HFFc6 (cell line): Measurements from ENCODE around the gene ABHD16A. TPM values are rescaled to one million over a fixed set of nuclear protein-coding genes. Genes with fewer than 3 reads are reported as not detected.

ENCODE experiments used
- DNase-seq: peaks from one replicate; pipeline ENCODE4 v3.0.0-alpha.2; 2018
- H3K27ac Mint-ChIP-seq: 2 replicates; pipeline ENCODE4 v1.8.0; 2020; ENCODE audit warnings: mild to moderate bottlenecking, mixed read lengths
- H3K27me3 Mint-ChIP-seq: 2 replicates; pipeline ENCODE4 v1.8.0; 2021; ENCODE audit warnings: mild to moderate bottlenecking, moderate library complexity, mixed read lengths; ENCODE audit not compliant: insufficient read depth
- H3K36me3 Mint-ChIP-seq: 2 replicates; pipeline ENCODE4 v1.8.0; 2021; ENCODE audit warnings: low read depth, mixed read lengths
- H3K4me1 Mint-ChIP-seq: 2 replicates; pipeline ENCODE4 v1.8.0; 2020; ENCODE audit warnings: low read depth, mixed read lengths
- H3K4me3 Mint-ChIP-seq: 2 replicates; pipeline ENCODE4 v1.8.0; 2020; ENCODE audit warnings: mild to moderate bottlenecking, moderate library complexity, mixed read lengths
- H3K9me3 Mint-ChIP-seq: 2 replicates; pipeline ENCODE4 v1.8.0; 2020; ENCODE audit warnings: mild to moderate bottlenecking, mixed read lengths
- CTCF ChIP-seq: fragments of 200-600 bp; sonication (generic); IDR thresholded peaks from 2 replicates; pipeline ENCODE4 v1.5.0; 2021; ENCODE audit warnings: antibody characterized with exemption, mild to moderate bottlenecking
- total RNA-seq, 6 experiments: library from RNA; stranded (reverse); fragmentation: NEBNext Ultra II Directional; extraction: Animal tissue kit (Norgen Biotek cat#: 25700); gene quantifications; 2 replicates in 1 of 6; 3 replicates in 5 of 6; pipeline ENCODE4 v1.2.3, GENCODE V29; 2021

The ABHD16A gene
- total RNA-seq, 6 experiments from 2014 or later = 27.4 to 39.6 (median 32.0) TPM

DNA sequence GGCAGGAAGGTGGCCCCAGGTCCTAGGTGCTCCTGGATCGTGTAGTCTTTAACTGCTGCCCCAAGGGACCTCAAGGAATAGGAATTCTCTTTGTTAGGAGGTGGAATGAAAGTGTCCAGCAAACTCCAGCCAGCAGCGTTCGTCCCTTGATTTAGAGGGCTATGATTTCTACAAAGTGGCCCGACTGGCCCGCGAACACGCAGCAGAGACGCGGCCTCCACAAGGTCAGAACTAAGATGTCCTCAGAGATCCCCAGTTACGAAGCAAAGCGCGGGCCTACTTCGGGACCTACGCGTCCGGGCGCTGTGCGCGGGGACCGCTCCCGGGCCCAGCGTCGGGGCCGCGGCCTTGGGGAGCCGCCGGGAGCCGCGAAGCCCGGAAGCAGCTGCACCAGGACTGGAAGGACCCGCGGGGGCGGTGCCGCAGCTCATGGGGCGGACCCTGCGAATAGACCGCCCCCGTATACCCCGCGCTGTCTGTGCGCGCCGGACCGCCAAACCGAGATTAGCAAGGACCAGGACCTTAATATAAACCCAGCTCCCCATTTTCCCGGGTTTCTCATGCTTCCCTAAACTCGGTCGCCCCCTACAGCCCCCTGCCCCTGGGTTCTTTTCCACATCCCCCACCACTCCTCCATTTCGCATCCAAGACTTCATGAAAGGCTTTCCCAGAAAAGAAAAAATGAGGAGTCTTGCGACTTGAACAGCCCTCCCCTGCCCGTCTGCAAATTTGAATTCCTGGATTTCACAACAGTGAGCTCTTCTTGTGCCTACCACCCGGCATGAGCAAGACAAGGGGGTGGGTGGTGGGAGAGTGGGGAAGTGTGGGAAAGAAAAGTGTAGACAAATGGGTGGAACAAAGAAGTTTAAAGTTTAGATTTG lies 42.5 kb downstream of the ABHD16A start, which contains the start of gene C6orf47:
Gene C6orf47 (minus strand): TSS at position 398 of the 881 bp plus-strand sequence. CDS start 831 bp downstream, outside the sequence.
- Mint-ChIP-seq H3K4me1 (peaks cover 66% of the 10 kb centered on the region), H3K4me3 (peak within 1 kb of the TSS; percentile 96), H3K27me3 (peaks cover under 1% of the 10 kb centered on the region; the same call in 1 of the 2 replicates), H3K9me3 (no peaks in the 10 kb centered on the region), H3K27ac (peak within 1 kb of the TSS; percentile 83), H3K36me3 (peaks cover 40% of the 10 kb centered on the region)
- DNase-seq = peak; percentile 52
- peak; percentile 13; the same call in 1 of the 2 replicates for TF ChIP-seq CTCF

DNA sequence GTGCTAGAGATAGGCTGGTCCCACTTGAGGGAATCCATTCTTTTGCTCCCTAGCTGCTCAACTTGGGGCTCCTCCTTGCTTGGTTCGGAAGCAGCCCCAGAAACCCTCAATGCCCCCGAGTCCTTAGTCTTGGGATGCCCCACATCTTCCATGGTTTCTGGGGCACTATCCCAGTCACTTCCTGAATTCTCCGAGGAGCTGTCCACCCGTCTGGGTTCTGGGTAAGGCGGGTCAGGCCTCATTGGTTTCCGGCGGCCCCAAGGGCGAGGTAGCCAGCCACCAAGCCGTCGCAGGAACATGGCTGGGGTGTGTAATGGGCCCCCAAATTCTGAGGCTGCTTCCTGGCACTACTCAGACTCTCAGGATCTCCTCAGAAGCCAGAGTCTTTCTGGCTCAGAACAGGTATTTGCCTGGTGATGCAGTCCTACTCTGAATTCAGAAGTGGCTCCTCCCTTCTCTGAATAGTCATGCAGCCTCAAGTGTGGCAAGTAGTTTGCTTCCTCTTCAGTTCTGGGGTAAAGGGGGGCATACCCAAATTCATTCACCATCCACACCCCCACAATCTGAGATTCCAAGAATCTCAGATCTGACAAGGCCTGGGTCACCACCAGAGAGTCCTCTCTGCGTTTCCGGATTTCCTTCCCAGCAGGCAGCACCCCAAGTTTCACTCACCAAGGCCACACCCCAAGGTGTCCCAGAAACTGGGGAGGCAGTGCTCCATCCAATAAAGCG lies 43.3 kb downstream of the ABHD16A start:
- Mint-ChIP-seq H3K27ac (peak overlapping the region; percentile 83), H3K27me3 (no peaks in the 10 kb centered on the region; the same call in 1 of the 2 replicates), H3K36me3 (peaks cover 45% of the 10 kb centered on the region), H3K9me3 (no peaks in the 10 kb centered on the region), H3K4me3 (peak overlapping the region; percentile 96), H3K4me1 (peaks cover 67% of the 10 kb centered on the region)
- no peak for TF ChIP-seq CTCF
- DNase-seq = no peak

DNA sequence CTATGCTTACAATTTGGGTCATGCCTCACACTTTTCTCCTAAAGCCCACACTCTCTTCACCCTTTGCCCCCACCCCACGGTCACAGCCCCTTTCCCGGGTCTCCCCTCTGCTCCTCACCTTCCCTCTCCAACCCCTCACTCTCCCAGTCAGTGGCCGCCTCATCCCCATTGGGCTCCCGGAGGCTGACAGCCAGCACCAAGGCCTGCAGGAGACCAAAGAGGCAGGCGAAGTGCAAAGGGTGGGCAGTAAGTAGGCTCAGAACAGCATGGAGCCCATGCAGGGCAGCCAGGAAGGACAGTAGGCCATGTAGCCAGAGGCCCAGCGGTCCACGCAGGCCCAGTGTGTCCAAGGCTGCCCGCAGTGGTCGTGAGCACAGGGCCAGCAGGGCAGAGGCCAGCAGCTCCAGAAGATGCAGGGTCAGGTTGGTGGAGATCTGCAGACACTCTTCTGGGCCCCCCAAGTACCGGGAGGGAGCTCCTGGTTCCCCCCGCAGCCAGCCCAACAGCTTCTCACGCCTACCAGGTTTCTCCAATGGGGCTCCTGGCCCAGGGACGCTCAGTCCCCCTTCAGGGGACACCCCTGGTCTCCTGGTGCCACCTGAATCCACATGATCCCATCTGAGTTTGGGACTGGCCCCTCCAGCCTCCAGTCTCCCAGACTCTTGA lies 44.0 kb downstream of the ABHD16A start:
- H3K4me3 Mint-ChIP-seq = peak overlapping the region; percentile 96
- peak overlapping the region; percentile 83; the same call in 1 of the 2 replicates for H3K27ac Mint-ChIP-seq
- H3K27me3 Mint-ChIP-seq = no peaks in the 10 kb centered on the region; the same call in 1 of the 2 replicates
- TF ChIP-seq CTCF = no peak
- no peak for DNase-seq
- H3K4me1 Mint-ChIP-seq = peaks cover 60% of the 10 kb centered on the region
- H3K9me3 Mint-ChIP-seq = no peaks in the 10 kb centered on the region
- H3K36me3 Mint-ChIP-seq = peaks cover 45% of the 10 kb centered on the region

DNA sequence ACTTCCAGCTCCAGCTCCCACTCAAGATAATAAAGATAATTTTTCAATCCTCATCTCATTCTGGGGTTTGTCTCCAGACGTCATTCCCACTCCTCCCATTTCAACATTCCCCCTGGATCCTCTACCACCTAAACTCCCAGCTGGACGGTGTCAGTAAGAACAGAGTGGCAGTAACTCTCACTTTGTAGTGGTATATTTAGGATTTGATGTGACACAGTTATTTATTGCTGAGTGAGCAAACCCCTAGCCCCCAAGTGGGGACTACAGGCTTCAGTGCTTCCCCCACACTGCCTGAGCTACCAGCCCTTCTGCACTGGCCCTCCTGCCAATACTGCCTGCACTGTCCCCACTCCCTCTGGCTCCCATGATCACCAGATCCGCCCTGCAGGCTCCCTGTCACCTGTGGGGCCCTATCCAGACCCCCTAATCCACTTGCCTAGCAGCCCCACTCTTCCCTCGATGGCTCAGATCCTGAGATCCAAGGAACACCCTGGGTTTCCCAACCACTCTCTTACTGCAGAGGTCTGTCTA lies 44.9 kb downstream of the ABHD16A start:
- TF ChIP-seq CTCF = no peak
- no peaks in the 10 kb centered on the region for H3K9me3 Mint-ChIP-seq
- H3K4me3 Mint-ChIP-seq = peak overlapping the region; percentile 96
- DNase-seq = no peak
- H3K27ac Mint-ChIP-seq = peak overlapping the region; percentile 45
- peaks cover 51% of the 10 kb centered on the region for H3K4me1 Mint-ChIP-seq
- H3K36me3 Mint-ChIP-seq = peaks cover 38% of the 10 kb centered on the region
- no peaks in the 10 kb centered on the region; the same call in 1 of the 2 replicates for H3K27me3 Mint-ChIP-seq
